GM21360 (cell line): ENCODE data around the gene COL4A6.

ENCODE experiments used
- ATAC-seq: cut with Tn5 transposase; IDR thresholded peaks from one replicate; pipeline ENCODE4 v1.9.1; 2021; ENCODE audit warnings: mild to moderate bottlenecking, moderate library complexity; ENCODE audit not compliant: unreplicated experiment

COL4A6 gene

GRCh38 chrX:108219949-108220601 lies 218.1 kb downstream of the COL4A6 start:
- no peak for ATAC-seq

- ATAC-seq = no peak
Observed at GRCh38 chrX:108217876-108218275, 220.3 kb downstream of the COL4A6 start.

- no peak for ATAC-seq
Observed at GRCh38 chrX:108216919-108217571, 221.2 kb downstream of the COL4A6 start.

- no peak for ATAC-seq
Observed at GRCh38 chrX:108216405-108216804, 221.8 kb downstream of the COL4A6 start.

GRCh38 chrX:108211301-108211700 lies 226.9 kb downstream of the COL4A6 start:
- ATAC-seq = no peak

- no peak for ATAC-seq
Observed at GRCh38 chrX:108209006-108209554, 229.1 kb downstream of the COL4A6 start.

- no peak for ATAC-seq
Observed at GRCh38 chrX:108203540-108203939, 234.7 kb downstream of the COL4A6 start.

GRCh38 chrX:108199691-108200090 lies 238.5 kb downstream of the COL4A6 start:
- ATAC-seq = no peak

GRCh38 chrX:108199041-108199440 lies 239.2 kb downstream of the COL4A6 start:
- no peak for ATAC-seq

- no peak for ATAC-seq
Observed at GRCh38 chrX:108198420-108198819, 239.8 kb downstream of the COL4A6 start.

GRCh38 chrX:108186811-108187210 lies 251.4 kb downstream of the COL4A6 start:
- no peak for ATAC-seq

- ATAC-seq = no peak
Observed at GRCh38 chrX:108178143-108178498, 260.1 kb downstream of the COL4A6 start.

GRCh38 chrX:108177351-108178142 lies 260.7 kb downstream of the COL4A6 start:
- no peak for ATAC-seq

- no peak for ATAC-seq
Observed at GRCh38 chrX:108173874-108174273, 264.3 kb downstream of the COL4A6 start.

- ATAC-seq = no peak
Observed at GRCh38 chrX:108171671-108172070, 266.6 kb downstream of the COL4A6 start.

GRCh38 chrX:108169768-108170167 lies 268.5 kb downstream of the COL4A6 start:
- ATAC-seq = no peak

GRCh38 chrX:108168961-108169740 lies 269.1 kb downstream of the COL4A6 start:
- no peak for ATAC-seq

GRCh38 chrX:108167211-108167872 lies 270.9 kb downstream of the COL4A6 start:
- no peak for ATAC-seq

- ATAC-seq = no peak
Observed at GRCh38 chrX:108165383-108166111, 272.7 kb downstream of the COL4A6 start.
